GM12872 (cell line): ENCODE results near the gene VPS54.

ENCODE experiments used
- CTCF ChIP-seq: IDR thresholded peaks from 3 replicates; pipeline ENCODE4 v1.5.1; 2011; ENCODE audit warnings: low read depth, mild to moderate bottlenecking, low read length, moderate library complexity; ENCODE audit not compliant: insufficient read depth

Gene VPS54

DNA sequence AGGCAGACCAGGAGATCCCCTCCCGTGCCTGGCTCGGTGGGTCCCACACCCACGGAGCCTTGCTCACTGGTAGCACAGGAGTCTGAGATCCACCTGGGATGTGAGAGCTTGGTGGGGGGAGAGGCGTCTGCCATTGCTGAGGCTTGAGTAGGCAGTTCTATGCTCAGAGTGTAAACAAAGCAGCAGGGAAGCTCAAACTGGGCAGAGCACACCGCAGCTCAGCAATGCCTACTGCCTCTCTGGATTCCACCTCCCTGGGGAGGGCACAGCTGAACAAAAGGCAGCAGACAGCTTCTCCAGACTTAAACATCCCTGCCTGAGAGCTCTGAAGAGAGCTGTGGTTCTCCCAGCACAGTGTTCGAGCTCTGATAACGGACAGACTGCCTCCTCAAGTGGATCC lies 92.4 kb downstream of the VPS54 start:
- TF ChIP-seq CTCF = no peak

- no peak for TF ChIP-seq CTCF
These were observed 104.9 kb downstream of the VPS54 start for GRCh38 chr2:63914311-63914710.

DNA sequence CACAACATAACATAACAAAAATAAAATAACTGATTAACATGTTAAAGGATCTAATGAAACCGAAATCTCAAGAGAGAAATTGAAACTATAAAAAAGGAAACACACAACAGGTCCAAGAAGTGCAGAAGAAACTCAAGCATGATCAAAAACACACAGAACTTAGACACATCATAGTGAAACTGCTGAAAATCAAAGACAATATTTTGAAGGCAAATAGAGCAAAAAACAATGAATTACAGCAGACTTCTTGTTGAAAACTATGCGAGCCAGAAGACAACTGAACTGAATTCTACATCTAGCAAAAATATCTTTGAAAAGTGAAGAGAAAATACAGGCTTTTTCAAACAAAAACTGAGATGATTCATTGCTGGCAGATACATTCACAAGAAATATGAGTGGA lies 116.2 kb downstream of the VPS54 start:
- no peak for TF ChIP-seq CTCF

- TF ChIP-seq CTCF = no peak
These were observed 117.1 kb downstream of the VPS54 start for GRCh38 chr2:63902149-63902548.

GRCh38 chr2:63899639-63900038 lies 119.6 kb downstream of the VPS54 start:
- no peak for TF ChIP-seq CTCF

DNA sequence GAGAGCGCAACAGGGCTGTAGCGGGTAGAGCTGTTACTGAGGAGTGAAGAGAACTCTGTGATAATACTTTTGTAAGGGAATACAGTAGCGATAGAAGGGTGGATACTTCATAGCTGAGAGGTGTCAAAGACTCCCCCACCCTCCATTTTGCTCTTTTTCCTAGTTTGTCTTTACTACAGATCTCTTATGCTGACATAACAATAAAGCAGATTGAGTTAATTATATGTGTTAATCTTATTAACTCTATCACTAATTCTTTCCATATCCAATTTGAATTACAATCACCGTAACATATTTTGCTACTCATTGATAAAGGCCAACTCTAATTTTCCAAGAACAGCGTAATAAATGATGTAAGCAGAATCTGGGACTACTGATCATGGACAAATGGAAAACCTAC lies 120.4 kb downstream of the VPS54 start:
- TF ChIP-seq CTCF = no peak

DNA sequence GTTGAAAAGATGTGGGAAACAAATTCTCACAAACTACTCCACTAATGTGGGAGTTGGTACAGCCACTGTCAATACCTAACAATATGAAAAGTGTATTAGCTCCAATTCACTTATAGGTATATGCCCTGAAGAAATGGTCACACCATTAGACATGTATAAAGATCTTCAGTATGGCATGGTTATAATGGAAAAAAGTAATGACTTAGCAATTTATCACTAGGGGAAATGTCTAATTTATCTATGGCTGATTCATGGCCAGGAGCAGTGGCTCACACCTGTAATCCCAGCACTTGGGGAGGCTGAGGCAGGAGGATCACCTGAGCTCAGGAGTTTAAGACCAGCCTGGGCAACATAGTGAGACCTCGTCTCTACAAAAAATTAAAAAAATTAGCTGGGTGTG lies 125.1 kb downstream of the VPS54 start:
- no peak for TF ChIP-seq CTCF

GRCh38 chr2:63893163-63893562 lies 126.1 kb downstream of the VPS54 start:
- TF ChIP-seq CTCF = no peak
